A549 treated with CORT108297 at 1 μM for 4 hours (cell line): Measurements from ENCODE around the gene NBPF26. TPM values are rescaled to one million over a fixed set of nuclear protein-coding genes. Genes with fewer than 3 reads are reported as not detected.

ENCODE experiments used
- total RNA-seq: library from RNA; stranded (reverse); fragments of 200-300 nt; extraction: Qiagen RNA extraction; gene quantifications from 5 replicates; pipeline ENCODE4 v1.2.3, GENCODE V29; 2022

NBPF26 gene
- total RNA-seq, result 2.8 to 5.3 TPM (median 3.8 TPM) in 5 replicates

DNA sequence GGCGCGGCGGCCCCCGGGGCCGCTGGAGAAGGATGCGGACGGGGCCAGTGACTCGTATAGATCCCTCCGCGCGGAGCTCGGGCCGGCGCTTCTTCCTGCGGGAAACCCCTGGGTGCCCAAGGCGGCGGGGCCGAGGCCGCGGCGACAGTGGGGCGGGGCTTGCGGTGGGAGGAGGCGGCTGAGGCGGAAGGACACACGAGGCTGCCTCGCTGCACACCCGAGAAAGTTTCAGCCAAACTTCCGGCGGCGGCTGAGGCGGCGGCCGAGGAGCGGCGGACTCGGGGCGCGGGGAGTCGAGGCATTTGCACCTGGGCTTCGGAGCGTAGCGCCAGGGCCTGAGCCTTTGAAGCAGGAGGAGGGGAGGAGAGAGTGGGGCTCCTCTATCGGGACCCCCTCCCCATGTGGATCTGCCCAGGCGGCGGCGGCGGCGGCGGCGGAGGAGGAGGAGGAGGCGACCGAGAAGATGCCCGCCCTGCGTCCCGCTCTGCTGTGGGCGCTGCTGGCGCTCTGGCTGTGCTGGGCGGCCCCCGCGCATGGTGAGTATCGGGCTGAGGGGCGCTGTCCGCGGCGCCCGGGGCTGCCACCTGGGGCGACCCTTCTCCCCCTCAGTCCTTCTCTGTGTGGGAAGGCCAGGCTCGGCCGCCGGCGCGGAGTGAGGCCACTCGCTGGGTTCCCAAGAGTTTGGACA is at the start of gene NBPF26:
Gene NBPF26, plus strand, starts transcription at position 231 of the 688 bp plus-strand sequence.

Other genes starting within 250 kb of the NBPF26 start
- gene PPIAL4A, start 165.8 kb downstream of the NBPF26 start, total RNA-seq, result not detected in 5 replicates